Endothelial cell of umbilical vein (primary cell): ENCODE results near the gene KDM3B. TPM values are rescaled to one million over a fixed set of nuclear protein-coding genes. Genes with fewer than 3 reads are reported as not detected.

Source experiments
- BruUV-seq: library from RNA; stranded (reverse); fragments of 400-500 nt; replicated peaks from 2 replicates; lab custom pipeline; 2021; lab: Mats Ljungman, UMichigan
- CTCF ChIA-PET: fragments of 300-600, 350-600 bp; sonication (Branson Sonifier 250); formaldehyde crosslinking; loops from one replicate; lab custom pipeline; 2021; ENCODE audit warnings: antibody characterized with exemption, inconsistent platforms; lab: Charles Lee
- POLR2A ChIA-PET: fragments of 300-600, 350-600 bp; sonication (Branson Sonifier 250); formaldehyde crosslinking; loops from one replicate; lab custom pipeline; 2021; ENCODE audit warnings: antibody characterized with exemption, inconsistent platforms; lab: Charles Lee
- DNase-seq: peaks from one replicate; pipeline ENCODE4 v3.0.0-alpha.2; 2011; ENCODE audit warnings: low read depth, low spot score
- FAIRE-seq: peaks from 2 replicates; lab custom pipeline; 2011; peaks lifted over from hg19 to GRCh38; lab: Jason Lieb, UNC
- H2AFZ ChIP-seq: 2 replicates; pipeline ENCODE4 v1.6.0; 2012; ENCODE audit warnings: low read depth, low read length, control low read depth, inconsistent platforms
- H3K27ac ChIP-seq: 2 replicates; pipeline ENCODE4 v1.5.1; 2011; ENCODE audit warnings: low read depth, mild to moderate bottlenecking, control low read depth, low read length, moderate library complexity; ENCODE audit not compliant: insufficient read depth
- H3K27me3 ChIP-seq, 2 experiments: 2 replicates each; pipeline versions ENCODE4 v1.6.0 to v1.6.1; 2011; ENCODE audit warnings: low read length in 2 of 2, mixed read lengths in 1 of 2; ENCODE audit not compliant: control insufficient read depth in 2 of 2, insufficient read depth in 2 of 2
- H3K36me3 ChIP-seq, 2 experiments: 2 replicates in 1 of 2; 3 replicates in 1 of 2; pipeline ENCODE4 v1.5.1; 2011; ENCODE audit warnings: low read length in 2 of 2, mild to moderate bottlenecking in 1 of 2, moderate library complexity in 1 of 2; ENCODE audit not compliant: control insufficient read depth in 2 of 2, insufficient read depth in 2 of 2; ENCODE audit errors: extremely low read depth in 1 of 2
- H3K4me1 ChIP-seq: 3 replicates; pipeline ENCODE4 v1.5.1; 2011; ENCODE audit warnings: mild to moderate bottlenecking, low read length; ENCODE audit not compliant: control insufficient read depth, insufficient read depth; ENCODE audit errors: extremely low read depth
- H3K4me2 ChIP-seq: 2 replicates; pipeline ENCODE4 v1.6.1; 2011; ENCODE audit warnings: low read length, control low read depth, mixed read lengths; ENCODE audit not compliant: insufficient read depth
- H3K4me3 ChIP-seq, 3 experiments: fragments of 200-600 bp in 1 of 3; sonication (generic), shearing (Covaris generic) in 1 of 3; replicated peaks in 1 of 3; 2 replicates each; pipeline ENCODE4 v1.5.1; 2011 to 2016; ENCODE audit warnings: control low read depth in 3 of 3, low read length in 3 of 3, mild to moderate bottlenecking in 2 of 3, inconsistent platforms in 1 of 3, low read depth in 1 of 3, moderate library complexity in 1 of 3; ENCODE audit not compliant: insufficient read depth in 1 of 3
- H3K79me2 ChIP-seq: 2 replicates; pipeline ENCODE4 v1.6.0; 2012; ENCODE audit warnings: low read length, inconsistent platforms; ENCODE audit not compliant: control insufficient read depth, insufficient read depth
- H3K9ac ChIP-seq: replicated peaks from 2 replicates; pipeline ENCODE3; 2011; ENCODE audit warnings: low read length, control low read depth; ENCODE audit not compliant: insufficient read depth; ENCODE audit errors: extremely low read depth
- H3K9me1 ChIP-seq: replicated peaks from 3 replicates; pipeline ENCODE4 v1.6.0; 2011; ENCODE audit warnings: mild to moderate bottlenecking, low read length; ENCODE audit not compliant: control insufficient read depth, insufficient read depth; ENCODE audit errors: extremely low read depth
- H3K9me3 ChIP-seq: replicated peaks from 2 replicates; pipeline ENCODE4 v1.5.1; 2012; ENCODE audit warnings: low read length, inconsistent platforms; ENCODE audit not compliant: control insufficient read depth, insufficient read depth
- H4K20me1 ChIP-seq: replicated peaks from 2 replicates; pipeline ENCODE3; 2011; ENCODE audit warnings: mild to moderate bottlenecking, low read length; ENCODE audit not compliant: control insufficient read depth, insufficient read depth; ENCODE audit errors: extremely low read depth
- EZH2 ChIP-seq: IDR thresholded peaks from 2 replicates; pipeline ENCODE4 v1.6.1; 2012; ENCODE audit warnings: borderline replicate concordance, low read depth, mild to moderate bottlenecking, moderate library complexity, low read length, inconsistent platforms; ENCODE audit not compliant: severe bottlenecking
- FOS ChIP-seq: IDR thresholded peaks from 2 replicates; pipeline ENCODE4 v1.6.1; 2011; ENCODE audit warnings: mild to moderate bottlenecking, low read length, moderate library complexity, borderline replicate concordance; ENCODE audit not compliant: insufficient read depth
- GATA2 ChIP-seq: IDR thresholded peaks from 2 replicates; pipeline ENCODE4 v1.7.0; 2011; ENCODE audit warnings: low read depth, mild to moderate bottlenecking, moderate library complexity, mixed read lengths, low read length; ENCODE audit not compliant: insufficient read length, insufficient read depth
- JUN ChIP-seq: IDR thresholded peaks from 2 replicates; pipeline ENCODE4 v1.6.1; 2011; ENCODE audit warnings: borderline replicate concordance, low read depth; ENCODE audit not compliant: insufficient read length, insufficient read depth
- MYC ChIP-seq: IDR thresholded peaks from one replicate; pipeline ENCODE4 v1.6.1; 2011; ENCODE audit warnings: mild to moderate bottlenecking, low read depth, low read length
- POLR2A ChIP-seq: IDR thresholded peaks from 2 replicates; pipeline ENCODE4 v1.6.1; 2012; ENCODE audit warnings: low read depth, mild to moderate bottlenecking, control low read depth, low read length
- POLR2AphosphoS5 ChIP-seq: IDR thresholded peaks from 2 replicates; pipeline ENCODE4 v1.6.1; 2012; ENCODE audit warnings: low read depth, mild to moderate bottlenecking, control low read depth, low read length, moderate library complexity; ENCODE audit not compliant: insufficient read depth
- dilution Hi-C: fragments of 300-500 bp; cut with MboI; formaldehyde crosslinking; loops from one replicate; pipeline ENCODE4 v1.15.0; 2019; ENCODE audit warnings: low sequenced_read_pairs; ENCODE audit not compliant: extremely low pct_ligation_motif_present
- intact Hi-C: fragments of 100-400 bp; cut with micrococcal nuclease; formaldehyde crosslinking; loops from one replicate; pipeline ENCODE4 v1.10.0; 2022
- polyA plus RNA-seq, 4 experiments: library from polyadenylated mRNA; depleted of rRNA in 3 of 4; stranded (reverse) in 3 of 4; unstranded in 1 of 4; fragments of >200 nt; gene quantifications; 2 replicates each; pipeline versions ENCODE4 v1.2.1 to v1.2.3, GENCODE V29; 2011 to 2012; ENCODE audit warnings: missing spikeins in 1 of 4
- total RNA-seq: library from RNA; stranded (reverse); gene quantifications from 2 replicates; pipeline ENCODE4 v1.2.3, GENCODE V29; 2021
- TF ChIP-seq, protein P1 (sequence below), 2 donors: IDR thresholded peaks; 1 replicate in 1 of 2; 2 replicates in 1 of 2; pipeline ENCODE4 v1.5.1; 2011; ENCODE audit warnings: low read length in 2 of 2, mild to moderate bottlenecking in 2 of 2, moderate library complexity in 2 of 2, control low read depth in 1 of 2, inconsistent platforms in 1 of 2, low read depth in 1 of 2; ENCODE audit not compliant: insufficient read depth in 1 of 2; ENCODE audit errors: extremely low read depth in 1 of 2
- TF ChIP-seq, protein P2 (sequence below): IDR thresholded peaks from 2 replicates; pipeline ENCODE4 v1.6.1; 2011; ENCODE audit not compliant: insufficient read depth, insufficient read length

The KDM3B gene
- total and polyA plus RNA-seq, 2 donors (not counting 3 experiments of a cell fraction or from before 2014, with no cell fraction given): 19.0 to 55.7 TPM

DNA sequence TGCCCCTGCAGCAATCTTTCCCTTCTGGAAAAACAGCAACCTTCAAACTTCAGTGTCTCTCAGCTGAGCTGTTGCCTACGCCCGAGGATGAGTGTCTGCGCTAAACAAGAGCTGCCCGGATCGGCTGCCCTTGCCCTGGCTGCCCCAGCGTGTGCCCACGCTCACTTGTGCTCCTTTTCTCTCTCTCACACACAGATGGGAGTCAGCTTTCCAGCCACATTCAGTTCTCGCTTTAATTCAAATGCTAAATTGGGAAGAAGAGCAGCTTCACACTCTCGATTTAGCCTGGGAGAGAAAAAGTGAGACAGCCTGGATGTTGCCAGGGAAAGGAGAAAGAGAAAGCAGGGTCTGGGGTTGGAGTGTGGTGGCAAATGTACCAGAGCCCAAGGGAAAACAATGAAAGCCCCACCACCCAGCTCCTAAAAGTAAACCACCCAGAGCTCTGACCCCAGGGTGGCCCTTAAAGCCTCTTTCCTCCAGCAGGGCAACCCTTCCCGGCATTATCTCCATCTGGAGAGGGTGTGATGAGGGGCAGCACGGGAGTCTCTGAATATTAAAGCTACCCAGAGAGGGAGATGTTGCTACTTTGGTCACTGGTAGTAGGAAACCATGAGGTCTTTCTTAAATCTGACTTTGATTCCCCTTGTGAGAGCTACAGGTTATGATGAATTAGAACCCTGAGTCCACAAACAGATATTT is 102.9 kb downstream of the KDM3B start:
- FAIRE-seq: no peak
- peak; percentile 0 for DNase-seq
- ChIA-PET POLR2A (no interaction called here), CTCF (interaction anchor here (1.2 to 6.1 kb wide), 3 partner anchors 9 to 48 kb away, joined by 3 to 59 read pairs (median 13); partner anchors contain the start of gene EGR1)
- TF ChIP-seq, protein P1, sequence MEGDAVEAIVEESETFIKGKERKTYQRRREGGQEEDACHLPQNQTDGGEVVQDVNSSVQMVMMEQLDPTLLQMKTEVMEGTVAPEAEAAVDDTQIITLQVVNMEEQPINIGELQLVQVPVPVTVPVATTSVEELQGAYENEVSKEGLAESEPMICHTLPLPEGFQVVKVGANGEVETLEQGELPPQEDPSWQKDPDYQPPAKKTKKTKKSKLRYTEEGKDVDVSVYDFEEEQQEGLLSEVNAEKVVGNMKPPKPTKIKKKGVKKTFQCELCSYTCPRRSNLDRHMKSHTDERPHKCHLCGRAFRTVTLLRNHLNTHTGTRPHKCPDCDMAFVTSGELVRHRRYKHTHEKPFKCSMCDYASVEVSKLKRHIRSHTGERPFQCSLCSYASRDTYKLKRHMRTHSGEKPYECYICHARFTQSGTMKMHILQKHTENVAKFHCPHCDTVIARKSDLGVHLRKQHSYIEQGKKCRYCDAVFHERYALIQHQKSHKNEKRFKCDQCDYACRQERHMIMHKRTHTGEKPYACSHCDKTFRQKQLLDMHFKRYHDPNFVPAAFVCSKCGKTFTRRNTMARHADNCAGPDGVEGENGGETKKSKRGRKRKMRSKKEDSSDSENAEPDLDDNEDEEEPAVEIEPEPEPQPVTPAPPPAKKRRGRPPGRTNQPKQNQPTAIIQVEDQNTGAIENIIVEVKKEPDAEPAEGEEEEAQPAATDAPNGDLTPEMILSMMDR (IDR thresholded peaks at IDR 0.05; ENCODE audit: extremely low read depth in 1 of 2, insufficient read depth in 1 of 2, low read depth in 1 of 2, low read length in 2 of 2): no peak
- no peak for TF ChIP-seq JUN
- no peak for TF ChIP-seq EZH2
- no peak for TF ChIP-seq MYC
- TF ChIP-seq, protein P2, sequence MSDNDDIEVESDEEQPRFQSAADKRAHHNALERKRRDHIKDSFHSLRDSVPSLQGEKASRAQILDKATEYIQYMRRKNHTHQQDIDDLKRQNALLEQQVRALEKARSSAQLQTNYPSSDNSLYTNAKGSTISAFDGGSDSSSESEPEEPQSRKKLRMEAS: no peak
- TF ChIP-seq POLR2A: no peak
- TF ChIP-seq POLR2AphosphoS5: no peak
- TF ChIP-seq FOS: no peak
- no peak for TF ChIP-seq GATA2
- Histone ChIP-seq H3K9ac (no peak overlapping the region), H3K36me3 (no peaks in the 10 kb centered on the region), H3K9me1 (no peaks in the 10 kb centered on the region), H3K4me3 (no peak overlapping the region), H3K4me1 (peaks cover 7% of the 10 kb centered on the region), H2AFZ (no peak overlapping the region), H3K27me3 (no peaks in the 10 kb centered on the region), H4K20me1 (no peaks in the 10 kb centered on the region), H3K79me2 (no peaks in the 10 kb centered on the region), H3K27ac (no peak overlapping the region), H3K4me2 (no peak overlapping the region), H3K9me3 (no peaks in the 10 kb centered on the region)
- no TSS peak for BruUV-seq
- dilution Hi-C loops (no loop called here), intact Hi-C loops (no loop called here)
